Common myeloid progenitor, CD34-positive (primary cell): ENCODE measurements around the gene PLK5.

Experiments
- CTCF ChIA-PET: fragments of 350-600 bp; sonication (Branson Sonifier 250); formaldehyde crosslinking; loops from one replicate; lab custom pipeline; 2021; ENCODE audit warnings: antibody characterized with exemption; lab: Charles Lee
- POLR2A ChIA-PET: fragments of 350-600 bp; sonication (Branson Sonifier 250); formaldehyde crosslinking; loops from one replicate; lab custom pipeline; 2021; ENCODE audit warnings: antibody characterized with exemption; lab: Charles Lee
- DNase-seq, 3 donors: peaks; one replicate each; pipeline versions ENCODE4 v3.0.0 to v3.0.0-alpha.2; 2013
- H3K27ac ChIP-seq, 2 experiments: 1 replicate in 1 of 2; 2 replicates in 1 of 2; pipeline ENCODE4 v1.7.0; 2013; ENCODE audit warnings: inconsistent platforms in 2 of 2, low read length in 2 of 2, mild to moderate bottlenecking in 2 of 2, low read depth in 1 of 2, moderate library complexity in 1 of 2; ENCODE audit not compliant: severe bottlenecking in 2 of 2, insufficient read depth in 1 of 2, poor library complexity in 1 of 2
- H3K27me3 ChIP-seq, 5 experiments: replicated peaks in 2 of 5; 1 replicate in 3 of 5; 2 replicates in 2 of 5; pipeline versions ENCODE4 v1.6.1 to v1.7.0; 2013; ENCODE audit warnings: low read length in 4 of 5, mild to moderate bottlenecking in 2 of 5, moderate library complexity in 2 of 5, inconsistent platforms in 1 of 5; ENCODE audit not compliant: insufficient read depth in 5 of 5, control insufficient read depth in 4 of 5
- H3K36me3 ChIP-seq, 4 experiments: 1 replicate in 2 of 4; 2 replicates in 2 of 4; pipeline versions ENCODE4 v1.6.1 to v1.7.0; 2013; ENCODE audit warnings: low read length in 3 of 4, control low read depth in 1 of 4, mild to moderate bottlenecking in 1 of 4; ENCODE audit not compliant: control insufficient read depth in 4 of 4, insufficient read depth in 4 of 4
- H3K4me1 ChIP-seq, 4 experiments: 1 replicate in 3 of 4; 2 replicates in 1 of 4; pipeline versions ENCODE4 v1.6.1 to v1.7.1; 2013; ENCODE audit warnings: low read length in 3 of 4, mild to moderate bottlenecking in 3 of 4, control low read depth in 1 of 4, inconsistent platforms in 1 of 4, moderate library complexity in 1 of 4; ENCODE audit not compliant: control insufficient read depth in 4 of 4, insufficient read depth in 4 of 4; ENCODE audit errors: control extremely low read depth in 1 of 4
- H3K4me3 ChIP-seq, 7 experiments: 1 replicate in 4 of 7; 2 replicates in 3 of 7; pipeline versions ENCODE4 v1.5.1 to v1.7.0; 2013; ENCODE audit warnings: mild to moderate bottlenecking in 7 of 7, low read length in 6 of 7, moderate library complexity in 6 of 7, inconsistent platforms in 2 of 7, low read depth in 2 of 7, control low read depth in 1 of 7; ENCODE audit not compliant: insufficient read depth in 4 of 7, control insufficient read depth in 1 of 7; ENCODE audit errors: extremely low read depth in 1 of 7
- H3K9me3 ChIP-seq, 5 experiments: 1 replicate in 4 of 5; 2 replicates in 1 of 5; pipeline versions ENCODE4 v1.6.1 to v1.7.1; 2013; ENCODE audit warnings: low read length in 4 of 5, mild to moderate bottlenecking in 2 of 5, inconsistent platforms in 1 of 5, low read depth in 1 of 5, moderate library complexity in 1 of 5; ENCODE audit not compliant: control insufficient read depth in 4 of 5, insufficient read depth in 2 of 5; ENCODE audit errors: control extremely low read depth in 1 of 5
- WGBS: methylation state at CpG from one replicate; pipeline ENCODE4 v1.1.5; 2013; ENCODE audit not compliant: insufficient coverage; 5-methylcytosine and 5-hydroxymethylcytosine counted together

PLK5 gene

GRCh38 chr19:1560286-1560882 lies 36.5 kb downstream of the PLK5 start:
- Histone ChIP-seq H3K27me3 (peaks cover 0 to 1% (median 0%) of the 10 kb centered on the region in 5 experiments), H3K9me3 (peaks cover 0 to 1% (median 0%) of the 10 kb centered on the region in 5 experiments), H3K36me3 (no peaks in the 10 kb centered on the region), H3K4me3 (no peak overlapping the region), H3K4me1 (peaks cover 0 to 8% (median 6%) of the 10 kb centered on the region in 4 experiments), H3K27ac (no peak overlapping the region)
- WGBS: 38% methylated on average over 17 of the region's 25 CpGs
- ChIA-PET CTCF (interaction anchor here (1.6 kb wide), 1 partner anchor 14 kb away, joined by 6 read pairs; no protein-coding TSS in a partner anchor), POLR2A (interaction anchor here (0.6 kb wide), 1 partner anchor 32 kb away, joined by 3 read pairs; the partner anchor contains the start of gene MBD3)
- DNase-seq: peak; percentile 23 to 68 (median 62)

- no peak overlapping the region for H3K27ac ChIP-seq
- no peaks in the 10 kb centered on the region for H3K36me3 ChIP-seq
These were observed 37.5 kb downstream of the PLK5 start for GRCh38 chr19:1561236-1561842.

GRCh38 chr19:1563251-1563650 lies 39.4 kb downstream of the PLK5 start:
- H3K4me3 ChIP-seq: no peak overlapping the region
- ChIA-PET POLR2A (no interaction called here), CTCF (interaction anchor here (1.6 kb wide), 1 partner anchor 17 kb away, joined by 6 read pairs; no protein-coding TSS in a partner anchor)
- no peak overlapping the region for H3K27ac ChIP-seq
- H3K4me1 ChIP-seq: peaks cover 0 to 13% (median 12%) of the 10 kb centered on the region in 4 experiments
- no peak for DNase-seq
- peaks cover 0 to 1% (median 0%) of the 10 kb centered on the region in 5 experiments for H3K9me3 ChIP-seq
- WGBS: 90% methylated on average over 3 of the region's 6 CpGs
- no peaks in the 10 kb centered on the region for H3K36me3 ChIP-seq
- peaks cover 0 to 20% (median 5%) of the 10 kb centered on the region in 5 experiments for H3K27me3 ChIP-seq

More at GRCh38 chr19:1561236-1561842, 37.5 kb downstream of the PLK5 start:
- ChIA-PET POLR2A (no interaction called here), CTCF (interaction anchor here (0.9 kb wide), 1 partner anchor 16 kb away, joined by 3 read pairs; no protein-coding TSS in a partner anchor)
- DNase-seq: no peak
- peaks cover 0 to 8% (median 6%) of the 10 kb centered on the region in 4 experiments for H3K4me1 ChIP-seq
- 88% methylated on average over 15 of the region's 17 CpGs for WGBS
- no peak overlapping the region for H3K4me3 ChIP-seq
- H3K27me3 ChIP-seq: peaks cover 0 to 11% (median 3%) of the 10 kb centered on the region in 5 experiments
- peaks cover 0 to 1% (median 0%) of the 10 kb centered on the region in 5 experiments for H3K9me3 ChIP-seq

- H3K36me3 ChIP-seq: no peaks in the 10 kb centered on the region
- peak overlapping the region in 5 of 7 experiments; percentile 2 to 54 (median 46) for H3K4me3 ChIP-seq
- peaks cover 0 to 14% (median 6%) of the 10 kb centered on the region in 4 experiments for H3K4me1 ChIP-seq
- WGBS: 45% methylated on average over 31 of the region's 42 CpGs
- CTCF ChIA-PET: no interaction called here
- DNase-seq: no peak
- peaks cover 0 to 22% (median 5%) of the 10 kb centered on the region in 5 experiments for H3K27me3 ChIP-seq
- H3K27ac ChIP-seq: no peak overlapping the region
- H3K9me3 ChIP-seq: peaks cover 0 to 1% (median 0%) of the 10 kb centered on the region in 5 experiments
- POLR2A ChIA-PET: no interaction called here
These were observed 42.7 kb downstream of the PLK5 start for GRCh38 chr19:1566392-1567115.

- ChIA-PET POLR2A (no interaction called here), CTCF (no interaction called here)
- Histone ChIP-seq H3K36me3 (no peaks in the 10 kb centered on the region), H3K27me3 (peaks cover 0 to 22% (median 5%) of the 10 kb centered on the region in 5 experiments), H3K9me3 (peaks cover 0 to 1% (median 0%) of the 10 kb centered on the region in 5 experiments), H3K4me3 (peak overlapping the region in 4 of 7 experiments; percentile 42 to 54 (median 50)), H3K4me1 (peaks cover 0 to 14% (median 6%) of the 10 kb centered on the region in 4 experiments), H3K27ac (no peak overlapping the region)
- DNase-seq: peak in 1 of 3 donors; percentile 17
- WGBS: 1% methylated on average over 97 of the region's 108 CpGs
These were observed 43.4 kb downstream of the PLK5 start for GRCh38 chr19:1567116-1567847.

GRCh38 chr19:1567848-1568227 lies 44.0 kb downstream of the PLK5 start:
- CTCF ChIA-PET: no interaction called here

More at GRCh38 chr19:1567848-1568227, 44.0 kb downstream of the PLK5 start:
- no peak for DNase-seq
- Histone ChIP-seq H3K36me3 (no peaks in the 10 kb centered on the region), H3K27ac (no peak overlapping the region), H3K9me3 (peaks cover 0 to 1% (median 0%) of the 10 kb centered on the region in 5 experiments), H3K4me1 (peaks cover 0 to 14% (median 6%) of the 10 kb centered on the region in 4 experiments), H3K27me3 (peaks cover 0 to 22% (median 5%) of the 10 kb centered on the region in 5 experiments), H3K4me3 (no peak overlapping the region)
- POLR2A ChIA-PET: no interaction called here
- 3% methylated on average over 8 of the region's 73 CpGs for WGBS
